HEK293T (cell line): ENCODE data around the gene PALLD.

Source experiments
- CTBP1 ChIP-seq: fragments of 450-650 bp; IDR thresholded peaks from 2 replicates; pipeline ENCODE4 v1.6.1; 2016; ENCODE audit warnings: borderline replicate concordance
- HDGF ChIP-seq: fragments of 450-650 bp; IDR thresholded peaks from 2 replicates; pipeline ENCODE4 v1.6.1; 2017; ENCODE audit warnings: antibody characterized with exemption, borderline replicate concordance
- SP1 ChIP-seq: fragments of 450-650 bp; IDR thresholded peaks from 2 replicates; pipeline ENCODE4 v1.6.1; 2017

DNA sequence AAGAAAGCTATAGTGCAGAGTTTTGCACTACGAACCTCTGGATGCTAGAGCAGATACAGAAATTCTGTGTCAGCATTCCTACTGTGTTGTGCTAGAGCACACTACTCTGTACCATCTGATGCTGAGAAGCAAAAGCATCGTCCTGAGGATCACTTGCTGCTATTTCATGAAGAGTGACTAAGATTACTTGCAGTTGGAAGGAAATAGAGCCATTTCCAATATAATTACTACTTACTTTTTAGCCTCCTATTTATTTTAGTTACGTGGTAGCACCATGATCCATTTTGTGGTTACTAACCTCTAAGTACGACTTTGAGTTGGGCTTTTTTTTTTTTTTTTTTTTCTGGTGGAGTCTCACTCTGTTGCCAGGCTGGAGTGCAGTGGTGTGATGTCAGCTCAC lies 226.7 kb downstream of the PALLD start:
- no peak for TF ChIP-seq CTBP1
- no peak for TF ChIP-seq HDGF
- TF ChIP-seq SP1, result no peak
